VCaP (cell line): ENCODE measurements around the gene TRMT11.

Experiments
- H3K27ac ChIP-seq: fragments of 450-650 bp; 2 replicates; pipeline ENCODE4 v1.5.1; 2017
- CTCF ChIP-seq: fragments of 450-650 bp; conservative IDR thresholded peaks from 2 replicates; pipeline ENCODE4 v1.5.1; 2017; ENCODE audit warnings: mild to moderate bottlenecking, moderate library complexity

TRMT11 gene

DNA sequence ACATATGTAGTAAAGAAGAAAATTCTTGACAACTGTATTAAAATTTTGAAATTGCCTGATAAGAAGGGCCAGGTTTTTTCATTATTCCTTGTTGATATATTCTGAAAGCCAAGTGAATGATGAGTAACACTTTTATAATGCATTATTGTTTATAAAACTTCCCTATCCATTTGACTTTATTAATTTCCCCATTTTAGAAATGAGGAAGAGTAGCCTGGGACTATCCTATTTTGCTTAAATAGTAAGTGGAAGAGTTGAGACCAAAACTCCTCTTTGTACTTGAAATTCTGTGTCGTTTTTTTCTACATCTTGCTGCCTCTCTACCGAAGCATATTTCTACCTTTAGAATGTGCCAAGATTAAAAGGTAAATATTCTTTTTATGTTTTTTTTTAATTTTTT is 39.7 kb downstream of the TRMT11 start:
- H3K27ac ChIP-seq = no peak overlapping the region
- no peak for TF ChIP-seq CTCF

GRCh38 chr6:126027601-126028000 is 41.3 kb downstream of the TRMT11 start:
- no peak overlapping the region for H3K27ac ChIP-seq
- TF ChIP-seq CTCF = no peak

DNA sequence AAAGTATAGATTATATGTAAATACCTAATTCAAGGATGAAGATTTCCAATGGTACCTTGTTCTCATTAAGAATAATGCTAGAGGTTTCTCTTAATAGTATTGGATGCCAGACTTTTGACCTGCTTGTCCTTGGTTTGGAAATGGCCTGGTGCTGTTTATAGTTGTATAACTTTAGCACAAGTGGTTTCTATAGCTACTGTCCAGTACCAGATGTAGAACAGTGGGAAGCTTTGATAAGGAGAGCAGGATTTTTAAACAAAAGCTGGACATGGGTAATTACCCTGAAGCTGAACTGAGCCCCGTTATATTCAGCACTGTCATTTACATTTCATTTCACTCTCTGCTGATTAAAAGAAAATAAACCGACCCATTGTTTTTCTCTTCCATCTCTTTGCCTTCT is 43.7 kb downstream of the TRMT11 start:
- H3K27ac ChIP-seq = no peak overlapping the region
- no peak for TF ChIP-seq CTCF

- TF ChIP-seq CTCF = peak; percentile 76
Observed at GRCh38 chr6:126033696-126034095, 47.4 kb downstream of the TRMT11 start.

DNA sequence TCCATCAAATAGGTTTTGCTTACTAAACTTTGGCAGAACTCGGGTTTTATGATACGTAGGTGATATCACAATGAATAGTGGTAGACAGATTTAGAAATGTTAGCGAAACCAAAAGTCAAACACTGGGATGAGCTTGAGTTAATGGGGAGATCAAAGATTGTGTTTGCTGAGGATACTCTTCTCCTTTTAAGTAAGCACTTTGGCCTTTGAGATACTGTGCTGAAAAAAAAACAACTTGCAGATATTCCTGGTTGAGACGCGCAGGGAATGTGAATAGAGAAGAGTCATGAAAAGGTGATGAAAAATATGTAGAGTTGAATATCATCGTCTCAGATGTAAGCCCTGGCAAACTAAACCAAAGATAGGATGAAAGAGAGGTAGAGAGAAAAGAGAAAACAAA is 48.3 kb downstream of the TRMT11 start:
- no peak overlapping the region for H3K27ac ChIP-seq
- no peak for TF ChIP-seq CTCF

More at GRCh38 chr6:126033696-126034095, 47.4 kb downstream of the TRMT11 start:
- no peak overlapping the region for H3K27ac ChIP-seq

- no peak for TF ChIP-seq CTCF
- no peak overlapping the region for H3K27ac ChIP-seq
Observed at GRCh38 chr6:126035764-126036163, 49.4 kb downstream of the TRMT11 start.

DNA sequence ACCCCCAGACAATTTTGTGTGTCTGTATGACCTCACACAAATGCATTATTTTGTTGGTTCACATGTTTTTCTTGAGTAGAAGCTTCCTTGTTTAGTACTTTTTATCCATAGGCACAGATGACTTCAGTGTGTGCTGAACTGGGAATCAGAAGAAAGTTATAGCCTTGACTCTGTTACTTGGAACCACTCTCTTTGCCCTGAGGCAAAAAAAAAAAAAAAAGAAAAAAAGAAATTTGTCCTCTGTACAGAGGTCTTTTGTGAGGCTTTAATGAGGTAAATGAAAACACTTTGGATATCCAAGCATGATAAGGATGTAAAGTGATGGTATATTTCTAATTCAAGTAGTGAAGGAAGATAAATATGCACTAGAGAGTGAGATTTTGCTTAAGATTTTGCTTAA is 51.9 kb downstream of the TRMT11 start:
- no peak overlapping the region for H3K27ac ChIP-seq

More for the DNA sequence above, 51.9 kb downstream of the TRMT11 start:
- TF ChIP-seq CTCF = no peak
